Measurements from ENCODE around the gene METTL15.
"Not testable (repeated sequence)": the region's sequence is repeated elsewhere in the genome, so short reads cannot be mapped to it uniquely, and the experiment has no call there.

METTL15 gene

GRCh38 chr11:28110108-28110820 is 2.1 kb downstream of the METTL15 start:
- peak in 1 of 2 donors; percentile 30 for DNase-seq (ENCODE audit: low read depth in 2 of 2)

DNA sequence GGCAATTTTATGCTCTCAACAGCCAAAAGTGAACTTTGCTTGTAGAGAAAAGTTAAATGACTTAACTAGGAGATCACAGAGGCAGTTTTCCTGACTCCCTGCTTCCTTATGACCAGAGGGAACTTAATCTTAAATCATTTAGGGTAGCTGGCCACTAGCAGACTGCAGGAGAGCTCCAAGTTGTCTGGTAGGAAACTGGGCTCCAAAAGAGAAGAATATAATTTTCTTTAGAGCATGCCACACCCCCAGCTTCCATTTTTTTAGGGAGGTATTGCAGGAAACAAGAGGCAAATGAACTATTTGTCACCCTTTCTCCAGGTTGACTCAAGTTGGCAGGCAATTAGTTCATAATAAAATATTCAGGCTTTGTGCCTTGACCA is 2.6 kb downstream of the METTL15 start:
- no peak for DNase-seq (ENCODE audit: low read depth in 2 of 2)

- DNase-seq (ENCODE audit: low read depth in 2 of 2), result no peak
Observed at GRCh38 chr11:28114116-28114515, 5.9 kb downstream of the METTL15 start.

DNA sequence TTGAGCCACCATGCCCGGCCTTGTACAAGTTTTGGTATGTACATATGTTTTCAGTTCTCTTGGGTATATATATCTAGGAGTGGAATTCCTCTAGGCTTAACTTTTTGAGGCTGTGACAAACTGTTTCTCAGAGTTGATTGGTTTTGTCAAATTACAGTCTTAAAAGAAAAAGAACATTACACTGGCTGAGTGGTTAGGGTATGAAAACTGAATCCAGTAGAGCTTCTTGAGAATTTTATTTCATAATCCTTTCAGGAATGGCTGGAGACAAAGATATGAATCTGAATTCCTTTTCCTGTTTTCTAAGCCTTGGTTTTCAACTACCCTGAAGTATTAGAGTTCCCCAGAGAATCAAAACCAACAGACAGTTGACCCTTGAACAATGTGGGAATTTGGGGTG is 6.5 kb downstream of the METTL15 start:
- DNase-seq (ENCODE audit: low read depth in 2 of 2), result no peak

- no peak for DNase-seq (ENCODE audit: low read depth in 2 of 2)
Observed at GRCh38 chr11:28117712-28118111, 9.5 kb downstream of the METTL15 start.

DNA sequence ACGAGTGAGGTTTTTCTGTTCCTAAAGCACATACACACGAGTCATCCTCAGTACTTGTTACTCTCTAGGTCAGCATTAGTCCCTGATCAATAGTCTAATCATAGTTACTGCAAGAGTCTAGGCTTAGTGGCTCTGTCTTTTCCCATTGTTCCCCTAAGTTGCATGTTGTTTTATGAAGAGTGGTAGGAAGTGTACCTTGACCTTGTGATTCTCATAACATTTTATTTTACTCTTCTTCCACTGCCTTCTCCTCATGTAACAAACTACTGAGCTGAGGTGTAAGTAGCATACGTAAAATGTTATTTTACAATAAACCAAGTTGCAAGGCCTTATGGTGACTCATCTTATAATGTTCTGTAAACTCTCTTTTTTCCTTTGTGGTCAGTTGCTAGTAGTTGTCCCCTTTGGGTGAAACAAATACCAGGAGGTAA is 15.0 kb downstream of the METTL15 start:
- DNase-seq (ENCODE audit: low read depth in 2 of 2), result no peak

DNA sequence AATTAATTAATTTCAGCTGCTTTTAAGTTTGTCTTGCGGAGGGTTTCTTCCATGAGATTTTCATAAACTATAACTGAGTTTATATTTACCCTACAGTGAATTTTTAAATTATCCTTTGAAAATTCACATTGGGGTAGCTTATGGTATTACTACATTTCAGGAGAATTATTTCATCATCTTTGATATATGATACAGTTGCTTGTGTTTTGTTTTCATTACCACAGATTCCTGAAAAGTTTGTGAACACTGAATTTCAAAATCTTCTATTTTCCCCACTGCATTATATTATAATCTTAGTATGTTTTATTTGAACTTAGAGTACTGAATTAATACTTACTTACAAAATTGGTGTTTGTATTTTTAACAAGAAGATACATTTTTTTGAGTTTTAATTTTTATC is 24.4 kb downstream of the METTL15 start:
- DNase-seq (ENCODE audit: low read depth in 2 of 2), result no peak

DNA sequence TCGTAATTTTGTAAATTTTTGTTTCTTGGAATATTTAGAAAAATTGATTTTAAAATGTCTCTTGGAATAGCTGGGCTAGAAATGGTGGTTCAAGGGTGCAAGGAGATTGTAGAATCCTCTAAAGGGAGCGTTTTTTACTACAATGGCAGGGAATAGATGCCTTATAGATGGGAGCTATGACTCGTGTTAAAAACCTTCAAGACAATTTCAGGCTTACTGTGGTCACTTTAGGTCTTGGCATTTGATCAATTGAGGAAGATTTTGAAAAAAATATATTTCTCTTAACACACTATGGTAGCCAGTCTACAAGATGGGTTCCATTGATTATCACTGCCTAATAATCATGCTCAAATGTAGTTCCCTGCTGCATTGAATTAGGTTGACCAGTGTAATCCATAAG is 25.0 kb downstream of the METTL15 start:
- no peak for DNase-seq (ENCODE audit: low read depth in 2 of 2)

- not testable (repeated sequence) for DNase-seq (ENCODE audit: low read depth in 2 of 2)
Observed at GRCh38 chr11:28136157-28136556, 28.0 kb downstream of the METTL15 start.

GRCh38 chr11:28137366-28137765 is 29.2 kb downstream of the METTL15 start:
- no peak for DNase-seq (ENCODE audit: low read depth in 2 of 2)

- no peak for DNase-seq (ENCODE audit: low read depth in 2 of 2)
Observed at GRCh38 chr11:28137832-28138231, 29.6 kb downstream of the METTL15 start.

DNA sequence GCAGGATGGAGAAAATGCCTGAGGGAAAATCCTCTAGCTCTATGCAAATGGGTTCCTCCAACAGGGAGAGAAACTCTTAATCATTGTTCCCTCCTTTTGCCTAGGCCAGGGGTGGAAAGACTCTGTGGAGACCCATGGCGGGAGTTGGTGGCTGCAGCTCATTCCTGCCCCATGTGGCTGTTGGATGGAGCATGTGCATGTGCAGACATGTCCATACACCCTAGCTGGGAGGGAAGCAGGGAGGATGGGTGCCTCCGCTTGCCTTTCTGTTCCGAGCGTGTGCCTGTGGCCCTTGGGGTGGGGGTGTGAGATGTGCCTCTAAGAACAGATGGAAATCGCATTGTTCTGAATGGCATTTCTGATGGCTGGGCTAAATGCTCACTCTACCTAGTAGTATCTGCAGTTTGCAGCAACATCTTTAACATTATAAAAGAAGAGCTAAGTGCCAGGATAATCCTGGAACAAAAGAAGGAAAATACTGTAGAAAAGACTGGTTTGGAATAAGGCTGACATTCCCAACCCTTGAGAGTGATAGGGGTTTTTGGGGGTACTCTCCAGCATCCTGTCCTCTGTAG is 31.7 kb downstream of the METTL15 start:
- no peak for DNase-seq (ENCODE audit: low read depth in 2 of 2)

DNA sequence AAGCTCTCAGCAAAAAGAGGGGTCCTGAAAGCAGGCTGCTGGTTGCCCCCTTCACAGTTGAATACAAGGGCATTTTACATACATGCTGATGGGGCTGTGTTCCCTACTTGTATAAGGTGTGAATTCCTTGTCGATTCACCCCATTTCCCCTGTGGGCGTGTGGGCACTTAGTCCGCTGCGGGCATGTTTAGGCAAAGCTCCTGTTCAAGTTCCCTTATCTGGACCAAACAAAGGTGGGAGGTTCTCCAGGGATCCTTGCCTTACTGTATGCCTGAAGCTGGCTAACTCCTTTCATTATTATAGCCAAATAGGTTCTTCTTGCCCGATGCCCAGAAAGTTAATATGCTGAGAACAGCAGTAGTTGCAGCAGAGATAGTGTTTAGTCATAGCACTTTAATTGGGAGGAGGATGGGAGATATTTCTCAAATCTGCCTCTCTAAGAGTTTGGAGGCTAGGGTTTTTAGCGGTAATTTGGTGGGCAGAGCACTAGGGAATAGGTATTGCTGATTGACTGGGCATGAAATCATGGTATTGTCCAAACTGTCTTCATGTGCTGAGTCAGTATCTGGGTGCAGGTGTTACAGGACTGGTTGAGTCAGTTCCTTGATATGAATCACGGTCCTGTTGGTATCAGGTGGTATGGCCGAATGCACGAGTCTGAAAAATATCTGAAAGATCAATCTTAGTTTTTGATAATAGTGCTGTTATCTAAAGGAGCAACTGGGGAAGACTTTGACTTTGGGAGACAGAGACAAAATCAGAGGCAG is 32.7 kb downstream of the METTL15 start:
- no peak for DNase-seq (ENCODE audit: low read depth in 2 of 2)

DNA sequence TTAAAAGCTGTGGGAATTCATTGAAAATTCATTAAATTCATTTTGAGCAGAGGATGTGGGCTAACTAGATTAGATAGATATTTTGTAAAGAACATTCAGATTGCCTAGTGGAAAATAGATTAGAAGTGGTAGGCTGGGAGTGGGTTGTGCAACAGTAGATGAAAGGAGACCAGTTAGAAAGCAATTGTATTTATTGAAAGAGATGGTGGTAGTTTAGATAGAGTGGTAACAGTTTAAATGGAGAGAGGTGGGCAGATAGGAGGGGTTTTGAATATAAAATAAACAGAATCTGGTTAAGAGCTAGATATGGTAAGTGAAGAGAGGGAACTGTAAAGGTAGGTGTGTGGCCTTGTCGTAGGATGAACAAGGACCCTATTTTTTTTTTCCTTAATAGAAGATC is 34.5 kb downstream of the METTL15 start:
- DNase-seq (ENCODE audit: low read depth in 2 of 2), result no peak

GRCh38 chr11:28144808-28145207 is 36.6 kb downstream of the METTL15 start:
- DNase-seq (ENCODE audit: low read depth in 2 of 2), result no peak

- DNase-seq (ENCODE audit: low read depth in 2 of 2), result no peak
Observed at GRCh38 chr11:28146123-28146751, 38.0 kb downstream of the METTL15 start.

DNA sequence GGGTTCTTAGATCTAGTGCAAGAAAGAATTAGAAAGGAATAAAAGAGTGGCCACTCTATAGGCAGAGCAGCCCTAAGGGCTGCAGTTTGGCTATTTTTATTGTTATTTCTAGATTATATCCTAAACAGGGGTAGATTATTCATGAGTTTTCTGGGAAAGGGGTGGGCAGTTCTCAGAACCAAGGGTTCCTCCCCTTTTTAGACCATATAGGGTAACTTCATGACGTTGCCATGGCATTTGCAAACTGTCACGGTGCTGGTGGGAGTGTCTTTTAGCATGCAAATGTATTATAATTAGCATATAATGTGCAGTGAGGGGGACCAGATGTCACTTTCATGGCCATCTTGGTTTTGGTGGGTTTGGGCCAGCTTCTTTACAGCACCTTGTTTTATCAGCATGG is 44.6 kb downstream of the METTL15 start:
- DNase-seq (ENCODE audit: low read depth in 2 of 2), result no peak

DNA sequence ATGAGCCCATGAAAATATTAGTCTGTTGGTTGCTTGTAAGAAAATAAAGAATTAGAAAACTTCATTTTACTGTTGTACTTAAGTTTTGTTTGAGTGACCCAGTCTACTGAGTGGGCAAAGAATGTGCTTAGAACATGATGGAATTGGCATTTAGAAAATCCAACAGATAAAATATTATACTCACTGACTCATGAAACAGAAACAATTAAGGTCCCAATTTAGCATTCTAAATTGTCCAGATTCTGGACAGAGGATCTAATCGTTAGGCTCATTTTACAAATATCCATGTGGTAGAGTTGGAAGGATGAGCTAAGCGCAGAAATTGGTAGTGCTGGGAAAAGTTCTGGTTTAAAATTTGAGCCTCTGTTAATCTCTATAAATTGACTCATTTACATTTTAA is 45.4 kb downstream of the METTL15 start:
- no peak for DNase-seq (ENCODE audit: low read depth in 2 of 2)

DNA sequence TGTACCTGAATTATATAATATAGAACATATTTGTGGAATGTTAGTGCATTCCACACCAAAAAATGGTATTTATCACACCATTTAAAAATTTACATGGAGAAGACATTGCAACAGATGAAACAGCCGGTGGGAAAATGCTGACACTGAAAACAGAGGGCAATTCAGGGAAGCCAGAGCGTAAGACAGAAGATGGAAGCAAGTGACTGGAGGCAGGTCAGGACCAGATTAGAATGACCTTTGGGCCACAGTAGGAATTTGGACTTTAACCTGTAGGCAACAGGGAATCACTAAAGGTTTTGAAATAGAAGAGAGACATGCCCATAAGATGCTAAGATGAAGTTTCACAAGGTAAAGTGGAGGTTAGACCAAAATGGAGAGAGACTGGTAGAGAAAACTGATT is 60.5 kb downstream of the METTL15 start:
- DNase-seq (ENCODE audit: low read depth in 2 of 2), result no peak

- no peak for DNase-seq (ENCODE audit: low read depth in 2 of 2)
Observed at GRCh38 chr11:28169816-28170215, 61.6 kb downstream of the METTL15 start.

DNA sequence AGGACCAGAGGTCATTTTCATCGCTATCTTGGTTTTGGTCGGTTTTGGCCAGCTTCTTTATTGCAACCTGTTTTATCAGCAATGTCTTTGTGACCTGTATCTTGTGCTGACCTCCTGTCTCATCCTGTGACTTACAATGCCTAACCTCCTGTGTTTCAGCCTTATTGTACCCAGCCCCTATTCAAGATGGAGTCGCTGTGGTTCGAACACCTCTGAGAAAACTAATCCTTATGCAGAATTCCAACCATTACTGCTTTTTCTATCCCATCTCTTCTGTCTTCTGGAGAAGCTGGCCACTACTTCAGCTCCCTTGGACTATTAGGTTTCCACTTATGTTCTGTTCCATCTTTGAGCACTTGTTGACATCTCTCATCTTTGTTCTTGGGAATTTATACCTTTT is 62.6 kb downstream of the METTL15 start:
- no peak for DNase-seq (ENCODE audit: low read depth in 2 of 2)

GRCh38 chr11:28176351-28176750 is 68.2 kb downstream of the METTL15 start:
- no peak for DNase-seq (ENCODE audit: low read depth in 2 of 2)

- no peak for DNase-seq (ENCODE audit: low read depth in 2 of 2)
Observed at GRCh38 chr11:28195449-28195848, 87.3 kb downstream of the METTL15 start.
